Retinal pigment epithelial cell (primary cell): ENCODE data around the gene ATF5.

ENCODE experiments used
- DNase-seq: peaks from one replicate; pipeline ENCODE4 v3.0.0-alpha.2; 2010; ENCODE audit warnings: low read depth
- H3K4me3 ChIP-seq: 2 replicates; pipeline ENCODE4 v1.5.1; 2011; ENCODE audit warnings: mild to moderate bottlenecking, low read length, control low read depth, moderate library complexity
- TF ChIP-seq, protein P1 (sequence below): conservative IDR thresholded peaks from 2 replicates; pipeline ENCODE4 v1.5.1; 2011; ENCODE audit warnings: low read depth, low read length, control low read depth, inconsistent platforms

ATF5 gene

GRCh38 chr19:49889038-49889686 is 39.8 kb upstream of the ATF5 start:
- H3K4me3 ChIP-seq: no peak overlapping the region
- DNase-seq: no peak
- TF ChIP-seq, protein P1, sequence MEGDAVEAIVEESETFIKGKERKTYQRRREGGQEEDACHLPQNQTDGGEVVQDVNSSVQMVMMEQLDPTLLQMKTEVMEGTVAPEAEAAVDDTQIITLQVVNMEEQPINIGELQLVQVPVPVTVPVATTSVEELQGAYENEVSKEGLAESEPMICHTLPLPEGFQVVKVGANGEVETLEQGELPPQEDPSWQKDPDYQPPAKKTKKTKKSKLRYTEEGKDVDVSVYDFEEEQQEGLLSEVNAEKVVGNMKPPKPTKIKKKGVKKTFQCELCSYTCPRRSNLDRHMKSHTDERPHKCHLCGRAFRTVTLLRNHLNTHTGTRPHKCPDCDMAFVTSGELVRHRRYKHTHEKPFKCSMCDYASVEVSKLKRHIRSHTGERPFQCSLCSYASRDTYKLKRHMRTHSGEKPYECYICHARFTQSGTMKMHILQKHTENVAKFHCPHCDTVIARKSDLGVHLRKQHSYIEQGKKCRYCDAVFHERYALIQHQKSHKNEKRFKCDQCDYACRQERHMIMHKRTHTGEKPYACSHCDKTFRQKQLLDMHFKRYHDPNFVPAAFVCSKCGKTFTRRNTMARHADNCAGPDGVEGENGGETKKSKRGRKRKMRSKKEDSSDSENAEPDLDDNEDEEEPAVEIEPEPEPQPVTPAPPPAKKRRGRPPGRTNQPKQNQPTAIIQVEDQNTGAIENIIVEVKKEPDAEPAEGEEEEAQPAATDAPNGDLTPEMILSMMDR: no peak

GRCh38 chr19:49889687-49890348 is 39.2 kb upstream of the ATF5 start:
- H3K4me3 ChIP-seq: peak overlapping the region; percentile 25
- DNase-seq: no peak
- TF ChIP-seq, protein P1: peak; percentile 72

- TF ChIP-seq, protein P1: no peak
- H3K4me3 ChIP-seq: peak overlapping the region; percentile 25
- DNase-seq: no peak
These were observed 38.4 kb upstream of the ATF5 start for GRCh38 chr19:49890349-49891311.

- DNase-seq: no peak
- TF ChIP-seq, protein P1: no peak
- no peak overlapping the region for H3K4me3 ChIP-seq
These were observed 37.6 kb upstream of the ATF5 start for GRCh38 chr19:49891393-49891792.

- DNase-seq: no peak
- H3K4me3 ChIP-seq: no peak overlapping the region
- TF ChIP-seq, protein P1: no peak
These were observed 36.3 kb upstream of the ATF5 start for GRCh38 chr19:49892716-49893115.

- TF ChIP-seq, protein P1: no peak
- no peak overlapping the region for H3K4me3 ChIP-seq
- no peak for DNase-seq
These were observed 34.9 kb upstream of the ATF5 start for GRCh38 chr19:49894011-49894664.
